GM19193 (cell line): ENCODE measurements around the gene UGGT2.

Experiments
- POLR2A ChIP-seq: IDR thresholded peaks from 4 replicates; pipeline ENCODE4 v1.6.1; 2011; ENCODE audit not compliant: insufficient read depth, insufficient read length; ENCODE audit errors: extremely low read depth

Gene UGGT2

DNA sequence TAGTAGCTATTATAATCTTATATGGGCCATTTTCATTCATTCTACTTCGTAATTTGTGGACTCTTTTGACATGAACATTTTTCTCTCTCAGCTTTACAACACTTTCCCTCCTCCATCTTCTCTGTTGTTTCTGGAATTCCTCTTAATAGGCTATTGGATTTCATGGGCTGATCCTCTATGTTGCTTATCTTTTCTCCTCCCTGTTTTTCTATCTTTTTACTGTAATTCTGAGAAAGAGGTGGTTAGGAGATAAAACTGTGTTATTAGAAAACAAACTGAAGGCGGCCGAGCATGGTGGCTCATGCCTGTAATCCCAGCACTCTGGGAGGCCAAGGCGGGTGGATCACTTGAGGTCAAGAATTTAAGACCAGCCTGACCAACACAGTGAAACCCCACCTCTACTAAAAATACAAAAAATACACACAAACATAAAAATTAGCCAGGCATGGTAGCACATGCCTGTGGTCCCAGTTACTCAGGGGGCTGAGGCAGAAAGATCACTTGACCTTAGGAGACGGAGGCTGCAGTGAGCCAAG is 188.1 kb downstream of the UGGT2 start:
- no peak for TF ChIP-seq POLR2A

DNA sequence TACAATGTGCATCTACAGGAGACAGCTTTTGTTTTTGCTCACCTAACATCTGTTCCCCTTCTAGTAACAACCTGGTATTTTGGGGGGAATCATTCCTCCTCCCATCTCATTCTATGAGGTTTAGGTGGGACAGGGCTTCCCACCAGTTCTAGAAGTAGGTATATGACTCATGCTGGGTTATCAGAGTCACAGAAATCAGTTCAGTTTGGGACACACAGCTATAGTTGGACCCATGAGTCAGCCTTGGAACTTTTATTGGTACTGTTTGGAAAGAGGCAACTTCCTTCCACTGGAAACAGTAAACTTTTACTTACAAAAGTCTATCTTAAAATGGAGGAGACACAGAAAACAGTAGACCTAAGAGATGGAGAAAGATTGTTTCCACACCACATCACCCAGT is 190.8 kb downstream of the UGGT2 start:
- no peak for TF ChIP-seq POLR2A

DNA sequence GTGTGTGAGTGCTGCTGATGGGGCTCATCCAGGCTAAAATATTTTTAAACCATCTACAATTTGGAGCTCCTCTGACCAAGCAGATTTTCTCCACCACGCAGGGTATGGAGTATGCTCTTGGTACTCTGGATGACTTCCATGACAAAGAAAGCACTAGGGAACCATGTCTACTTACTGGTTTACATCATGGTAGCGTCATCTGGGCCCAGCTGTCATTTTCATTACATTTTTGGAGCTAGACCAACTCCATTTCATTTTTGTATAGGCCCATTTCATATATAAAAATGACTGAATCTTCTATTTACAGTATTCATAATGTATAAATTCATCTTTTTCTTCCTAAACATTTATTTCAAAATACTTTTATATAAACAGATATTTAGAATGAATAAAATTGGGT is 191.9 kb downstream of the UGGT2 start:
- no peak for TF ChIP-seq POLR2A

GRCh38 chr13:95858286-95859075 is 194.7 kb downstream of the UGGT2 start:
- TF ChIP-seq POLR2A, result no peak

- no peak for TF ChIP-seq POLR2A
Measured at GRCh38 chr13:95842898-95843297, 210.3 kb downstream of the UGGT2 start.

GRCh38 chr13:95841894-95842293 is 211.3 kb downstream of the UGGT2 start:
- TF ChIP-seq POLR2A, result no peak

GRCh38 chr13:95834134-95834765 is 219.0 kb downstream of the UGGT2 start:
- TF ChIP-seq POLR2A, result no peak

- TF ChIP-seq POLR2A, result no peak
Measured at GRCh38 chr13:95833719-95834118, 219.5 kb downstream of the UGGT2 start.

- no peak for TF ChIP-seq POLR2A
Measured at GRCh38 chr13:95833126-95833525, 220.1 kb downstream of the UGGT2 start.

DNA sequence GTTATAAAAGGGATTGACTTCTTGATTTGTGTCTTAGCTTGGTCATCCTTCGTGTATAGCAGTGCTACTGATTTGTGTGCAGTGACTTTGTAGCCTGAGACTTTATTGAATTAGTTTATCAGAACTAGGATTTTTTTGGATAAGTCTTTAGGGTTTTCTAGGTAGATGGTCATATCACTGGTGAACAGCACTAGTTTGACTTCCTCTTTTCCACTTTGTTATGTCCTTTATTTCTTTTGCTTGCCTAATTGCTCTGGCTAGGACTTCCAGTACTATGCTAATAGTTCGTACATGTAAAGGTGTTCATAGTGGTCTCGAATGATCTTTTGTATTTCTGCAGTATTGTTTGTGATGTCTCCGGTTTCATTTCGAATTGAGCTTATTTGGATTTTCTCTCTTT is 230.9 kb downstream of the UGGT2 start:
- no peak for TF ChIP-seq POLR2A

- no peak for TF ChIP-seq POLR2A
Measured at GRCh38 chr13:95814495-95814894, 238.7 kb downstream of the UGGT2 start.

DNA sequence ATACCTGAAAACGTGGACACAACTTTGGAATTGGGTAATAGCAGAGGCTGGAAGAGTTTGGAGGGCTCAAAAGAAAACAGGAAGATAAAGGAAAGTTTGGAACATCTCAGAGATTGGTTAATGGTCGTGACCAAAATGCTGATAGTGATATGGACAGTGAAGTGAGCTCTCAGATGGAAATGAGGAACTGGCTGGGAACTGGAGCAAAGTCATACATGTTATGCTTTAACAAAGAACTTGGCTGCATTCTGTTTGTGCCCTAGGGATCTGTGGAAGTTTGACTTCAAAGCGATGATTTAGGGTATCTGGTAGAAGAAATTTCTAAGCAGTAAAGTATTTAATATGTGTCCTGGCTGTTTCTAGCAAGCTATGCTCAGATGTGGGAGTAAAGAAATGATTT is 240.1 kb downstream of the UGGT2 start:
- TF ChIP-seq POLR2A, result no peak

GRCh38 chr13:95809429-95809828 is 243.8 kb downstream of the UGGT2 start:
- TF ChIP-seq POLR2A, result no peak

DNA sequence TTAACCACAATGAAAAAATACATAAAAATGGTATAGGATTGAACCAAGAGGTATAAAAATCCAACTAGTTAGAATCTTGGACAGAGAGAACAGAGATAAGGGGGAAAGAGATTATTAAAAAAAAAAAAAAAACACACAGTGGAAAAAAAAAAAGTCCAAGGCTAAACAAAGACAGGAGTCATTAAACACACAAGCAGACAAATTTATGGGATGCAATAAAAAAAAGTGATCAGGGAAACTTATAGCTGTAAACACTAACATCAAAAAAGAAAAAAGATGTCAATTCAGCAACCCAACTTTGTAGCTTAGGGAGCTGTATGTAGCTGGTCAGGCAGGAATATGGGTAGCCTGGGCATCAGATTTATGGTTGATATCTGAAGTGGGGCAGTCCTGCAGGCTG is 247.3 kb downstream of the UGGT2 start:
- TF ChIP-seq POLR2A, result no peak

DNA sequence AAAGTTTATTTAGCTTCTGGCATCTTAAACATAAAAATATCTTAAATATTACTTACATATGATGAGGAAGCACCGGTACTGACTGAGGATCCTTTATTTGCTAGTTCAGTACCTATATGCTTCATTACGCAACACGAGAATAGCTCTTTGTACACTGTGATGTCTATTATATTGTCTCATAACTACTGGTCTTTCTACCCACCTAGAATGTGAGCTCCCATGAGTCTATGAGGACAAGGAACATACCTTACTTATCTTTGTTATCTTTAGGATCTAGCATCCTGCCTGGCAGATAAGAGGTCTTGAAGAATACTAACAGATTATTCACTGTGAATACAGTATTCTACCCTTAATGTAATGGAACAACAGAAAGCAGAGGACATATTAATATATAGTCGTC is 251.4 kb downstream of the UGGT2 start:
- TF ChIP-seq POLR2A, result no peak

DNA sequence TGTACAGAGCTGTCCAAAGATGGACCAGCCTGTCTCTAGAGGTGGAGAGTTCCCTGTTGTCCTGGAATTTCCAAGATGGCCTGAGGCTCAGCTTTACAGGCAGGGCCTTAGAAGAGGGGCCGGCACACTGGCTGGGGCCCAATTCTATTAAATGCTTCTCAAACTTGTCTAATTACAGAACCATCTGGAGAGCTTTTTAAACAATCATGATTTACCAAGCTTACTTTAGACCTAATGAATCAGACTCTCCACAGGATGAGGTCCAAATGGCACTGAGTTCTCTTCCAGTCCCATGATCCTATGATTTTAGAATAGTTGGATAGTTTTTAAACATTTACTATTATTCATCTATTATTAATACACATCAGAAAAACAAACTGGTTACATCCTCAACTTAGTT is 252.8 kb downstream of the UGGT2 start:
- TF ChIP-seq POLR2A, result no peak
